ENCODE results near the gene NFIB. TPM values are rescaled to one million over a fixed set of nuclear protein-coding genes. Genes with fewer than 3 reads are reported as not detected.

NFIB gene
- total and polyA plus RNA-seq, 2 experiments from 2014 or later: 15.2 to 27.3 TPM

DNA sequence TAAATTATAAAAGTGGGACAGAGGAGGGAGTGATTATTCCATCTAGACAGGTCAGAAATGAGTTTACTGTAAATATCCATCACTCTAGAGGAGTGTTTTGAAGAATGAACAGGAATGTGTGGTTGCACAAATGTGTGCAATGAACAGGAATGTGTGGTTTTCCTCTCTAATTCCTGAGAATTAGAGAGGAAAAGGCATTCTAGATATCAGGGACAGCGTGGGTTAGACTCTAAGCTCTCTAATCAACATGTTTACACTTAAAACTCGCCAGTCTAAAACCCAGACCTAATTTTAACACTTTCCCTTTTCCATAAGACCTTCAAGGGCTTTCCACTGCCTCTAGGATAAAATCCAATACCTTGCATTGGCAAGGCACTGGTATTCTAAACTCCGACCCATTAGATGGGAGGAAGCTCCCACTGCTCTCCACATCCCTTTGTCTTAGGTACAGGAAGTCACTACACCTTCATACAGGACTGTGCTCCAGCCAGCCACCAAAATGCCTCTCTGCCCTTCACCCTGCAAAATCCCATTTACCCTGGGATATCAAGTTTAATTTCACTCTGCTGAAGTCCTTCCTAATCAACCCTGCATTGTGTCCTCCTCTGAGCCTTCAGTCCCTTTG lies 67.9 kb downstream of the NFIB start:
- no peak for DNase-seq (ENCODE audit: low spot score)
- H4K20me1 ChIP-seq (ENCODE audit: insufficient read depth, poor library complexity, severe bottlenecking): peaks cover 20% of the 10 kb centered on the region
- WGBS (ENCODE audit: low lambda C conversion rate, missing lambda C conversion rate): 68% methylated on average over 3 of the region's 3 CpGs
- H3K79me2 ChIP-seq: peaks cover 56% of the 10 kb centered on the region
- no peak overlapping the region for H2AFZ ChIP-seq
- no peaks in the 10 kb centered on the region for H3K9me3 ChIP-seq (ENCODE audit: low read depth)
- H3K9me2 ChIP-seq (replicated peaks; ENCODE audit: insufficient read depth): no peaks in the 10 kb centered on the region
- no peak overlapping the region for H3K4me2 ChIP-seq
- H3K4me1 ChIP-seq (ENCODE audit: insufficient read depth): peaks cover 14% of the 10 kb centered on the region
- H3K27me3 ChIP-seq: no peaks in the 10 kb centered on the region
- H3K36me3 ChIP-seq (replicated peaks; ENCODE audit: insufficient read depth, low read depth): no peaks in the 10 kb centered on the region
- TF ChIP-seq, protein P1, sequence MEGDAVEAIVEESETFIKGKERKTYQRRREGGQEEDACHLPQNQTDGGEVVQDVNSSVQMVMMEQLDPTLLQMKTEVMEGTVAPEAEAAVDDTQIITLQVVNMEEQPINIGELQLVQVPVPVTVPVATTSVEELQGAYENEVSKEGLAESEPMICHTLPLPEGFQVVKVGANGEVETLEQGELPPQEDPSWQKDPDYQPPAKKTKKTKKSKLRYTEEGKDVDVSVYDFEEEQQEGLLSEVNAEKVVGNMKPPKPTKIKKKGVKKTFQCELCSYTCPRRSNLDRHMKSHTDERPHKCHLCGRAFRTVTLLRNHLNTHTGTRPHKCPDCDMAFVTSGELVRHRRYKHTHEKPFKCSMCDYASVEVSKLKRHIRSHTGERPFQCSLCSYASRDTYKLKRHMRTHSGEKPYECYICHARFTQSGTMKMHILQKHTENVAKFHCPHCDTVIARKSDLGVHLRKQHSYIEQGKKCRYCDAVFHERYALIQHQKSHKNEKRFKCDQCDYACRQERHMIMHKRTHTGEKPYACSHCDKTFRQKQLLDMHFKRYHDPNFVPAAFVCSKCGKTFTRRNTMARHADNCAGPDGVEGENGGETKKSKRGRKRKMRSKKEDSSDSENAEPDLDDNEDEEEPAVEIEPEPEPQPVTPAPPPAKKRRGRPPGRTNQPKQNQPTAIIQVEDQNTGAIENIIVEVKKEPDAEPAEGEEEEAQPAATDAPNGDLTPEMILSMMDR (IDR thresholded peaks at IDR 0.05; ENCODE audit: poor library complexity): no peak
- no peak for TF ChIP-seq EZH2phosphoT487 (IDR thresholded peaks at IDR 0.05; ENCODE audit: low read depth, severe bottlenecking, unreplicated experiment)
- TF ChIP-seq EZH2 (IDR thresholded peaks at IDR 0.05; ENCODE audit: borderline replicate concordance): no peak
- H3K4me3 ChIP-seq: no peak overlapping the region
- no peak overlapping the region for H3K27ac ChIP-seq

DNA sequence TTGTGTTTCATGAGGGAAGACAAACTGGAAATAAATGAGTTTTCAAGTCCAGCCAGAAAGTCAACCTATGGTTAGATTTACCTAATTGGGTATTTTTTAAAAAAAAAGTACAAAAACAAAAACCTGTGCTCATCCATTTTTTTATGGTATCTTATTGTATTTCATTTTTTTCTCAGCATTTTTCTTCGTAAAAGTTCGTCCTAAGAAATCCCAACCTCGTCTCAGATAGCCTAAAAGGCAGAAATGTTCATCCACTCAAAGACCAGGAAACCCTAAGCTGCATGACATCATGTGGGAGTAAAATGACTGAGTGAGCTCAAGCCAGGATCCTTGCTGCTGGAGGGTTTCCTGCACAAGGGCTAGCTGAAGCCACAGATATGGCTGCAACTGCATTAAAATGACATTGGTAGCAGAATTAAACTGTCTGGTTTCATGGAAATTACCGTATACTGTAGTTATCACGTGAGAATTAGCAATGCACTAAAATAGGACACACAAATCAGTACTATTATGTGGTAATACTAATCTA lies 70.4 kb downstream of the NFIB start:
- 85% methylated on average over 5 of the region's 5 CpGs for WGBS (ENCODE audit: low lambda C conversion rate, missing lambda C conversion rate)
- Histone ChIP-seq H3K27ac (no peak overlapping the region), H3K4me1 (ENCODE audit: insufficient read depth) (peaks cover 3% of the 10 kb centered on the region), H3K9me2 (replicated peaks; ENCODE audit: insufficient read depth) (no peaks in the 10 kb centered on the region), H3K79me2 (peaks cover 42% of the 10 kb centered on the region), H3K27me3 (no peaks in the 10 kb centered on the region), H3K36me3 (replicated peaks; ENCODE audit: insufficient read depth, low read depth) (no peaks in the 10 kb centered on the region), H4K20me1 (ENCODE audit: insufficient read depth, poor library complexity, severe bottlenecking) (peaks cover 17% of the 10 kb centered on the region), H3K4me3 (no peak overlapping the region), H3K9me3 (ENCODE audit: low read depth) (no peaks in the 10 kb centered on the region), H3K4me2 (no peak overlapping the region), H2AFZ (no peak overlapping the region)
- DNase-seq (ENCODE audit: low spot score): no peak
- TF ChIP-seq EZH2phosphoT487 (IDR thresholded peaks at IDR 0.05; ENCODE audit: low read depth, severe bottlenecking, unreplicated experiment) (no peak), EZH2 (IDR thresholded peaks at IDR 0.05; ENCODE audit: borderline replicate concordance) (no peak)
- TF ChIP-seq, protein P1 (IDR thresholded peaks at IDR 0.05; ENCODE audit: poor library complexity): no peak

DNA sequence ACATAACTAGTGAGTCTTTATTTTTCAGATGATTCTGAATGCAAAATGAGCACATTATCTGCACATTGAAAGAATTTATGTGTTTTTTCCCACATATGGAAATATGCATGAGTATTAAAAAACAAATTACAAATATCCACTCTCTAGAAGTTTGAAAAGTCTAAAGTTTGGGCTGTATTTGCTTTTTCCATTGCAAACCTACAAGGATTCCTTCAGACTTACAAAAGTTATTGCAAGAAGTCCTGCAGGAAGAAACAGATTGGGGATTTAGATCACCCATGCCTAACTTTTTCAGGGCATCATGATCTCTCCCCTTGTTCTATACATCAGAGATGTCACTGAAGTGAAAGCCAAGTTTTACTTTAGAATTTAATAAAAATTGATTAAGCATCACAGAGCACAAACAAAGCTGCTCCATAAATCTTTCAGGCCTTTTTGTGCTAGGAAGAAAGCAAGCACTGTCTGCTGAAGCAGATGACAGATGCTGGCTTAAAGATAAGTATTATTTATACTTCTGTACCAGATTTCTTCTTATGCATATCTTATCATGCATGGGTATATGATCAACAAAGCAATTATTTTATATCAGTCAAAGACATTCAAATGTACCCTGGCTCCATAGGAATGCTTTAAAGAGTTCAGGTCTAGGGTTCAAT lies 71.7 kb downstream of the NFIB start:
- peaks cover 36% of the 10 kb centered on the region for H3K79me2 ChIP-seq

More for the DNA sequence above, 71.7 kb downstream of the NFIB start:
- H3K36me3 ChIP-seq (replicated peaks; ENCODE audit: insufficient read depth, low read depth): no peaks in the 10 kb centered on the region
- H3K27ac ChIP-seq: no peak overlapping the region
- no peak overlapping the region for H3K4me2 ChIP-seq
- TF ChIP-seq, protein P1 (IDR thresholded peaks at IDR 0.05; ENCODE audit: poor library complexity): no peak
- TF ChIP-seq EZH2 (IDR thresholded peaks at IDR 0.05; ENCODE audit: borderline replicate concordance) (no peak), EZH2phosphoT487 (IDR thresholded peaks at IDR 0.05; ENCODE audit: low read depth, severe bottlenecking, unreplicated experiment) (no peak)
- H4K20me1 ChIP-seq (ENCODE audit: insufficient read depth, poor library complexity, severe bottlenecking): peaks cover 17% of the 10 kb centered on the region
- no peak overlapping the region for H3K4me3 ChIP-seq
- no peaks in the 10 kb centered on the region for H3K9me3 ChIP-seq (ENCODE audit: low read depth)
- no peaks in the 10 kb centered on the region for H3K27me3 ChIP-seq
- no peak for DNase-seq (ENCODE audit: low spot score)
- no peak overlapping the region for H2AFZ ChIP-seq
- no peaks in the 10 kb centered on the region for H3K9me2 ChIP-seq (replicated peaks; ENCODE audit: insufficient read depth)
- peaks cover 11% of the 10 kb centered on the region for H3K4me1 ChIP-seq (ENCODE audit: insufficient read depth)

Data from hepatocyte (in vitro differentiated cells).